Ovary (tissue), 3 donors: ENCODE data around the gene GJD4.

ENCODE experiments used
- CTCF ChIP-seq, 3 donors: fragments of 450-650 bp in 2 of 3; fragments of 200-600 bp in 1 of 3; IDR thresholded peaks; one replicate each; pipeline versions ENCODE4 v1.5.1 to v1.8.0; 2016 to 2022; ENCODE audit warnings: antibody characterized with exemption in 3 of 3, mild to moderate bottlenecking in 1 of 3
- POLR2A ChIP-seq: fragments of 450-650 bp; IDR thresholded peaks from one replicate; pipeline ENCODE4 v1.6.1; 2017; ENCODE audit warnings: antibody characterized with exemption, mild to moderate bottlenecking, moderate library complexity
- donor health status: DM: no; HTN: no; CAD: no.

GRCh38 chr10:35613107-35613440 lies 7.9 kb downstream of the GJD4 start:
- TF ChIP-seq CTCF (IDR thresholded peaks at IDR 0.05) (no peak), POLR2A (no peak)
